GM12892 (cell line): ENCODE data around the gene STMN3.
"Not testable (repeated sequence)": the region's sequence is repeated elsewhere in the genome, so short reads cannot be mapped to it uniquely, and the experiment has no call there.

Experiments
- DNase-seq: peaks from one replicate; pipeline ENCODE4 v3.0.0; 2011; ENCODE audit not compliant: insufficient read length
- FAIRE-seq: peaks from 2 replicates; lab custom pipeline; 2011; peaks lifted over from hg19 to GRCh38; lab: Jason Lieb, UNC
- POLR2A ChIP-seq: IDR thresholded peaks from 2 replicates; pipeline ENCODE4 v1.6.1; 2011; ENCODE audit warnings: low read depth, low read length, control low read depth
- POLR2AphosphoS5 ChIP-seq: IDR thresholded peaks from 2 replicates; pipeline ENCODE4 v1.6.1; 2011; ENCODE audit warnings: low read depth, low read length, control low read depth
- TAF1 ChIP-seq: IDR thresholded peaks from 2 replicates; pipeline ENCODE4 v1.6.1; 2011; ENCODE audit warnings: low read depth, mild to moderate bottlenecking, control low read depth, low read length, borderline replicate concordance

The STMN3 gene

GRCh38 chr20:63658749-63659187 lies 5.5 kb upstream of the STMN3 start:
- TF ChIP-seq TAF1 (no peak), POLR2A (no peak), POLR2AphosphoS5 (no peak)
- no peak for DNase-seq

GRCh38 chr20:63657937-63658748 lies 4.9 kb upstream of the STMN3 start, which contains the start of gene RTEL1:
TSS of gene RTEL1 (plus strand) at chr20:63658312. CDS start at chr20:63659403, 1,091 bp downstream.
- peak; percentile 92 for FAIRE-seq

More at GRCh38 chr20:63658749-63659187, 5.5 kb upstream of the STMN3 start:
- FAIRE-seq: no peak

GRCh38 chr20:63657260-63657936 lies 4.2 kb upstream of the STMN3 start:
- TF ChIP-seq POLR2A (no peak), POLR2AphosphoS5 (no peak), TAF1 (no peak)
- no peak for DNase-seq
- FAIRE-seq: no peak

More at GRCh38 chr20:63657937-63658748, 4.9 kb upstream of the STMN3 start, which contains the start of gene RTEL1:
- peak; percentile 100 for DNase-seq
- TF ChIP-seq POLR2AphosphoS5 (0 out of 2 replicates have a peak, but pooled peaks have one; percentile 42), TAF1 (peak; percentile 65), POLR2A (no peak)

- no peak for TF ChIP-seq TAF1
- TF ChIP-seq POLR2AphosphoS5: no peak
- TF ChIP-seq POLR2A: no peak
- FAIRE-seq: no peak
- no peak for DNase-seq
These were observed 3.2 kb upstream of the STMN3 start for GRCh38 chr20:63656451-63656850.

- TF ChIP-seq POLR2AphosphoS5 (no peak), POLR2A (no peak), TAF1 (no peak)
- DNase-seq: no peak
- FAIRE-seq: no peak
These were observed 2.0 kb upstream of the STMN3 start for GRCh38 chr20:63655249-63655648.

GRCh38 chr20:63653974-63654668 lies 897 bp upstream of the STMN3 start:
- DNase-seq: no peak
- no peak for TF ChIP-seq TAF1
- no peak for TF ChIP-seq POLR2A
- no peak for TF ChIP-seq POLR2AphosphoS5
- no peak for FAIRE-seq

GRCh38 chr20:63652192-63652980 lies 838 bp downstream of the STMN3 start:
- no peak for FAIRE-seq
- DNase-seq: no peak
- TF ChIP-seq POLR2AphosphoS5 (no peak), POLR2A (no peak), TAF1 (no peak)

- no peak for DNase-seq
- FAIRE-seq: no peak
- TF ChIP-seq POLR2AphosphoS5 (no peak), TAF1 (no peak), POLR2A (no peak)
These were observed 1.4 kb downstream of the STMN3 start for GRCh38 chr20:63651942-63652191.

GRCh38 chr20:63650486-63650885 lies 2.7 kb downstream of the STMN3 start:
- FAIRE-seq, DNase-seq: not testable (repeated sequence)

GRCh38 chr20:63648895-63649589 lies 4.2 kb downstream of the STMN3 start:
- DNase-seq: no peak
- TF ChIP-seq POLR2A (no peak), TAF1 (no peak), POLR2AphosphoS5 (no peak)
- no peak for FAIRE-seq
